HepG2 (cell line): ENCODE results near the gene METTL26. TPM values are rescaled to one million over a fixed set of nuclear protein-coding genes. Genes with fewer than 3 reads are reported as not detected.
A peak's percentile ranks its signal among the peaks of the same experiment; 100 is the strongest.

Experiments
- NR2C2 ChIP-seq: sonication (generic); formaldehyde crosslinking; IDR thresholded peaks from 2 replicates; pipeline ENCODE4 v1.4.0; 2020; ENCODE audit warnings: missing genetic modification reagents, mild to moderate bottlenecking, moderate library complexity, borderline replicate concordance
- SALL1 ChIP-seq: sonication (generic); formaldehyde crosslinking; IDR thresholded peaks from 2 replicates; pipeline ENCODE4 v1.8.0; 2022; ENCODE audit warnings: mild to moderate bottlenecking, missing genetic modification reagents
- ZNF318 ChIP-seq: sonication (generic); formaldehyde crosslinking; IDR thresholded peaks from 2 replicates; pipeline ENCODE4 v1.4.0; 2020; ENCODE audit warnings: mild to moderate bottlenecking, missing genetic modification reagents
- ZNF407 ChIP-seq: sonication (generic); formaldehyde crosslinking; IDR thresholded peaks from one replicate; pipeline ENCODE4 v1.5.1; 2020; ENCODE audit warnings: mild to moderate bottlenecking, missing genetic modification reagents; ENCODE audit errors: not compliant biosample characterization
- polyA plus RNA-seq, 8 experiments: library from polyadenylated mRNA; depleted of rRNA in 3 of 8; stranded (reverse) in 7 of 8; unstranded in 1 of 8; fragments of >200 nt; fragmentation: Illumina TruSeq in 4 of 8; extraction: Trizol in 4 of 8; gene quantifications; 2 replicates each; pipeline versions ENCODE4 v1.2.1 to v1.2.3, GENCODE V29; 2011 to 2016; ENCODE audit warnings: low read depth in 4 of 8, missing spikeins in 1 of 8, mixed read lengths in 1 of 8; ENCODE audit not compliant: insufficient read depth in 1 of 8
- total RNA-seq, 5 experiments: library from RNA; depleted of rRNA; stranded (reverse); fragments of >200 nt; fragmentation: Illumina TruSeq; extraction: Trizol; gene quantifications; 2 replicates each; pipeline ENCODE4 v1.2.3, GENCODE V29; 2016; ENCODE audit warnings: low read depth in 1 of 5
- TF ChIP-seq, protein P1 (sequence below): sonication (generic); formaldehyde crosslinking; IDR thresholded peaks from 2 replicates; pipeline ENCODE4 v1.5.1; 2020; ENCODE audit warnings: mild to moderate bottlenecking, missing genetic modification reagents, moderate library complexity

METTL26 gene
- total and polyA plus RNA-seq, 2 of the 13 experiments (the other 11 are each of a cell fraction or from before 2014, with no cell fraction given): 65.5 to 70.1 TPM

GRCh38 chr16:637081-638018, 1.2 kb upstream of the METTL26 start (continued):
- TF ChIP-seq, protein P1, sequence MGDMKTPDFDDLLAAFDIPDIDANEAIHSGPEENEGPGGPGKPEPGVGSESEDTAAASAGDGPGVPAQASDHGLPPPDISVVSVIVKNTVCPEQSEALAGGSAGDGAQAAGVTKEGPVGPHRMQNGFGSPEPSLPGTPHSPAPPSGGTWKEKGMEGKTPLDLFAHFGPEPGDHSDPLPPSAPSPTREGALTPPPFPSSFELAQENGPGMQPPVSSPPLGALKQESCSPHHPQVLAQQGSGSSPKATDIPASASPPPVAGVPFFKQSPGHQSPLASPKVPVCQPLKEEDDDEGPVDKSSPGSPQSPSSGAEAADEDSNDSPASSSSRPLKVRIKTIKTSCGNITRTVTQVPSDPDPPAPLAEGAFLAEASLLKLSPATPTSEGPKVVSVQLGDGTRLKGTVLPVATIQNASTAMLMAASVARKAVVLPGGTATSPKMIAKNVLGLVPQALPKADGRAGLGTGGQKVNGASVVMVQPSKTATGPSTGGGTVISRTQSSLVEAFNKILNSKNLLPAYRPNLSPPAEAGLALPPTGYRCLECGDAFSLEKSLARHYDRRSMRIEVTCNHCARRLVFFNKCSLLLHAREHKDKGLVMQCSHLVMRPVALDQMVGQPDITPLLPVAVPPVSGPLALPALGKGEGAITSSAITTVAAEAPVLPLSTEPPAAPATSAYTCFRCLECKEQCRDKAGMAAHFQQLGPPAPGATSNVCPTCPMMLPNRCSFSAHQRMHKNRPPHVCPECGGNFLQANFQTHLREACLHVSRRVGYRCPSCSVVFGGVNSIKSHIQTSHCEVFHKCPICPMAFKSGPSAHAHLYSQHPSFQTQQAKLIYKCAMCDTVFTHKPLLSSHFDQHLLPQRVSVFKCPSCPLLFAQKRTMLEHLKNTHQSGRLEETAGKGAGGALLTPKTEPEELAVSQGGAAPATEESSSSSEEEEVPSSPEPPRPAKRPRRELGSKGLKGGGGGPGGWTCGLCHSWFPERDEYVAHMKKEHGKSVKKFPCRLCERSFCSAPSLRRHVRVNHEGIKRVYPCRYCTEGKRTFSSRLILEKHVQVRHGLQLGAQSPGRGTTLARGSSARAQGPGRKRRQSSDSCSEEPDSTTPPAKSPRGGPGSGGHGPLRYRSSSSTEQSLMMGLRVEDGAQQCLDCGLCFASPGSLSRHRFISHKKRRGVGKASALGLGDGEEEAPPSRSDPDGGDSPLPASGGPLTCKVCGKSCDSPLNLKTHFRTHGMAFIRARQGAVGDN: peak; percentile 57
- TF ChIP-seq ZNF407 (CRISPR knock-in tag) (peak; percentile 40), NR2C2 (CRISPR knock-in tag) (peak; percentile 18; the same call in 1 of the 2 replicates), SALL1 (CRISPR knock-in tag) (0 out of 2 replicates have a peak, but pooled peaks have one; percentile 18), ZNF318 (no peak)
